Transverse colon (tissue), 3 donors: ENCODE results near the gene INO80D.

Source experiments
- CTCF ChIP-seq, 5 experiments: fragments of 200-600 bp in 3 of 5; fragments of 450-650 bp in 2 of 5; sonication (generic) in 3 of 5; IDR thresholded peaks; 1 replicate in 2 of 5; 2 replicates in 3 of 5; pipeline ENCODE4 v1.5.1; 2016 to 2017; ENCODE audit warnings: antibody characterized with exemption in 5 of 5, inconsistent platforms in 3 of 5, mild to moderate bottlenecking in 2 of 5, moderate library complexity in 1 of 5
- EP300 ChIP-seq: sonication (generic); formaldehyde crosslinking; IDR thresholded peaks from one replicate; pipeline ENCODE4 v1.6.1; 2017; ENCODE audit warnings: antibody characterized with exemption, low read depth
- POLR2A ChIP-seq: fragments of 450-650 bp; IDR thresholded peaks from one replicate; pipeline ENCODE4 v1.6.1; 2016; ENCODE audit warnings: antibody characterized with exemption, mild to moderate bottlenecking, moderate library complexity

DNA sequence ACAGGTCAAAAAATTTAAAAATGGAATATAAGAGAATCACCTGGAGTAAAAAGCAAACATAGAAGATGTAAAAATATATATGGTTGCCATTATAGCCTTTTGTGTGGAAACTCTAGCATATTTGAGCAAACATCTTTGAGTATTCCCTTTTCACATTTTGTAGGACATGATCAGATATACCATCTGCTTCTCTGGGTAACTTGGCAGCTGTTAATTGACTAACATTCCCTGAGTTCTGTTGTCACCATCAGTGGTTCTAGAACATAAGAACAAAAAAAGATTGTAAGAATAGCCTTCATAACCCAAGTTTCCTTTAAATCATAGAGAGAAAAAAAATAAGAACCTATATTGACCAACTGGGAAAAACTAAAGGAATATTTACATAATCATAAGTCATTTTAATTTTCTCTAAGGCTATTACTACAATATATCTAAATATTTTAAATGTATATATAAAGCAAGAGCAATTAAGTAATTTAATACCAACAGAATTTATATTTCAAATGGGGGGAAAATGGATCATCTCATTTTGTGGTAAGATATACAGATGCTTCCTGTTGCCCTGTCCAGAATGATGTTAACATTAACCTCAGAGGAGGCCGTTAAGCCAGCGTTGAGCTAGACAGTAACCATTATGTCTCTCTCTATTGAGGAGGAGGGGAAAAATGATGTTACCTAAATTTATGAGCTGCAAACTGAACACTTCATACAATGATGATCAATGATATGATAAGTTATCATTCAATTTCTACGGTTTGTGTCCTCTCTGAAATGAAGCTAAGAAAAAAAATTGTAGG lies 9.8 kb upstream of the INO80D start:
- TF ChIP-seq CTCF (IDR thresholded peaks at IDR 0.05) (no peak), POLR2A (no peak), EP300 (no peak)
